Naive B cell (primary cell): ENCODE measurements around the gene LRCH1. TPM values are rescaled to one million over a fixed set of nuclear protein-coding genes. Genes with fewer than 3 reads are reported as not detected.
"Not testable (repeated sequence)": the region's sequence is repeated elsewhere in the genome, so short reads cannot be mapped to it uniquely, and the experiment has no call there.

Experiments used
- ATAC-seq, 2 donors: fragments of 150-1000 bp; cut with Tn5 transposase; 2 replicates each; pipeline ENCODE4 v1.10.0; 2021; ENCODE audit warnings: low read depth in 2 of 2, mild to moderate bottlenecking in 2 of 2, moderate library complexity in 2 of 2
- DNase-seq: peaks from one replicate; pipeline ENCODE4 v3.0.0; 2022
- H3K27ac Mint-ChIP-seq, 6 donors: one replicate each; pipeline ENCODE4 v1.8.0; 2020 to 2022; ENCODE audit warnings: mild to moderate bottlenecking in 6 of 6, mixed read lengths in 6 of 6, moderate library complexity in 5 of 6, inconsistent platforms in 2 of 6
- H3K27me3 Mint-ChIP-seq, 3 donors: one replicate each; pipeline ENCODE4 v1.8.0; 2021 to 2022; ENCODE audit warnings: mixed read lengths in 3 of 3, mild to moderate bottlenecking in 1 of 3
- H3K36me3 Mint-ChIP-seq, 2 donors: one replicate each; pipeline ENCODE4 v1.8.0; 2020 to 2022; ENCODE audit warnings: mixed read lengths in 2 of 2, inconsistent platforms in 1 of 2, mild to moderate bottlenecking in 1 of 2
- H3K4me1 Mint-ChIP-seq, 3 donors: one replicate each; pipeline ENCODE4 v1.8.0; 2020 to 2022; ENCODE audit warnings: mixed read lengths in 3 of 3, inconsistent platforms in 1 of 3, mild to moderate bottlenecking in 1 of 3, moderate library complexity in 1 of 3
- H3K4me3 Mint-ChIP-seq, 8 donors: one replicate each; pipeline ENCODE4 v1.8.0; 2020 to 2022; ENCODE audit warnings: mild to moderate bottlenecking in 8 of 8, mixed read lengths in 8 of 8, moderate library complexity in 8 of 8, inconsistent platforms in 2 of 8
- H3K9me3 Mint-ChIP-seq, 7 donors: one replicate each; pipeline ENCODE4 v1.8.0; 2020 to 2022; ENCODE audit warnings: mixed read lengths in 7 of 7, mild to moderate bottlenecking in 5 of 7, inconsistent platforms in 2 of 7, moderate library complexity in 1 of 7
- polyA plus RNA-seq, 6 donors: library from polyadenylated mRNA; unstranded; fragments of 300-500 nt; fragmentation: Illumina TruSeq; gene quantifications; one replicate each; pipeline ENCODE4 v1.2.3, GENCODE V29; 2021; ENCODE audit warnings: low read depth in 6 of 6

LRCH1 gene
- polyA plus RNA-seq, 6 donors from 2014 or later = 6.9 to 14.0 (median 9.8) TPM

- ATAC-seq, DNase-seq, H3K27ac Mint-ChIP-seq, H3K9me3 Mint-ChIP-seq, H3K4me1 Mint-ChIP-seq, H3K27me3 Mint-ChIP-seq, H3K4me3 Mint-ChIP-seq: not testable (repeated sequence)
- peaks cover 34 to 36% of the 10 kb centered on the region in 2 donors for H3K36me3 Mint-ChIP-seq
Observed at GRCh38 chr13:46769925-46770324, 217.0 kb downstream of the LRCH1 start.

GRCh38 chr13:46771693-46772092, 218.7 kb downstream of the LRCH1 start:
- DNase-seq = no peak
- no peak for ATAC-seq
- Mint-ChIP-seq H3K9me3 (peaks cover 0 to 3% (median 0%) of the 10 kb centered on the region in 7 donors), H3K27me3 (no peaks in the 10 kb centered on the region), H3K4me3 (no peak overlapping the region), H3K36me3 (peaks cover 34 to 45% of the 10 kb centered on the region in 2 donors), H3K4me1 (no peaks in the 10 kb centered on the region), H3K27ac (no peak overlapping the region)

GRCh38 chr13:46773541-46773940, 220.6 kb downstream of the LRCH1 start:
- ATAC-seq = no peak
- Mint-ChIP-seq H3K27me3 (no peaks in the 10 kb centered on the region), H3K9me3 (peaks cover 0 to 3% (median 0%) of the 10 kb centered on the region in 7 donors), H3K4me1 (no peaks in the 10 kb centered on the region), H3K27ac (no peak overlapping the region), H3K4me3 (no peak overlapping the region), H3K36me3 (peaks cover 43 to 45% of the 10 kb centered on the region in 2 donors)
- no peak for DNase-seq

- Mint-ChIP-seq H3K4me1 (no peaks in the 10 kb centered on the region), H3K9me3 (no peaks in the 10 kb centered on the region), H3K27ac (no peak overlapping the region), H3K36me3 (peaks cover 34 to 47% of the 10 kb centered on the region in 2 donors), H3K4me3 (no peak overlapping the region), H3K27me3 (no peaks in the 10 kb centered on the region)
- no peak for ATAC-seq
- DNase-seq = no peak
Observed at GRCh38 chr13:46775385-46776107, 222.6 kb downstream of the LRCH1 start.

- no peaks in the 10 kb centered on the region for H3K9me3 Mint-ChIP-seq
- no peak for DNase-seq
- H3K4me1 Mint-ChIP-seq = no peaks in the 10 kb centered on the region
- ATAC-seq = no peak
- no peak overlapping the region for H3K4me3 Mint-ChIP-seq
- no peaks in the 10 kb centered on the region for H3K27me3 Mint-ChIP-seq
- no peak overlapping the region for H3K27ac Mint-ChIP-seq
- peaks cover 24 to 41% of the 10 kb centered on the region in 2 donors for H3K36me3 Mint-ChIP-seq
Observed at GRCh38 chr13:46778095-46778494, 225.1 kb downstream of the LRCH1 start.

GRCh38 chr13:46778890-46779289, 225.9 kb downstream of the LRCH1 start:
- Mint-ChIP-seq H3K4me3 (no peak overlapping the region), H3K27me3 (no peaks in the 10 kb centered on the region), H3K4me1 (no peaks in the 10 kb centered on the region), H3K9me3 (no peaks in the 10 kb centered on the region), H3K36me3 (peaks cover 27 to 34% of the 10 kb centered on the region in 2 donors), H3K27ac (no peak overlapping the region)
- no peak for DNase-seq
- ATAC-seq = no peak

- Mint-ChIP-seq H3K36me3 (peaks cover 27 to 36% of the 10 kb centered on the region in 2 donors), H3K4me1 (no peaks in the 10 kb centered on the region), H3K27me3 (no peaks in the 10 kb centered on the region), H3K27ac (no peak overlapping the region), H3K4me3 (no peak overlapping the region), H3K9me3 (no peaks in the 10 kb centered on the region)
- ATAC-seq (no peak), DNase-seq (no peak)
Observed at GRCh38 chr13:46782066-46782465, 229.1 kb downstream of the LRCH1 start.

GRCh38 chr13:46782691-46783090, 229.7 kb downstream of the LRCH1 start:
- H3K36me3 Mint-ChIP-seq = peaks cover 24 to 36% of the 10 kb centered on the region in 2 donors
- H3K4me1 Mint-ChIP-seq = peaks cover 0 to under 1% (median 0%) of the 10 kb centered on the region in 3 donors
- H3K27ac Mint-ChIP-seq = no peak overlapping the region
- H3K27me3 Mint-ChIP-seq = no peaks in the 10 kb centered on the region
- no peak for ATAC-seq
- DNase-seq = no peak
- H3K9me3 Mint-ChIP-seq = no peaks in the 10 kb centered on the region
- H3K4me3 Mint-ChIP-seq = no peak overlapping the region

GRCh38 chr13:46783504-46783903, 230.5 kb downstream of the LRCH1 start:
- Mint-ChIP-seq H3K9me3 (no peaks in the 10 kb centered on the region), H3K36me3 (peaks cover 24 to 43% of the 10 kb centered on the region in 2 donors), H3K27me3 (no peaks in the 10 kb centered on the region), H3K4me3 (no peak overlapping the region), H3K4me1 (peaks cover 0 to 7% (median 0%) of the 10 kb centered on the region in 3 donors), H3K27ac (no peak overlapping the region)
- ATAC-seq (no peak), DNase-seq (no peak)

- H3K4me3 Mint-ChIP-seq = peak overlapping the region; percentile 63 to 99 (median 96)
- no peaks in the 10 kb centered on the region for H3K27me3 Mint-ChIP-seq
- peaks cover 26 to 40% (median 34%) of the 10 kb centered on the region in 3 donors for H3K4me1 Mint-ChIP-seq
- DNase-seq (no peak), ATAC-seq (no peak)
- no peak overlapping the region for H3K27ac Mint-ChIP-seq
- peaks cover 0 to 7% of the 10 kb centered on the region in 2 donors for H3K36me3 Mint-ChIP-seq
- no peaks in the 10 kb centered on the region for H3K9me3 Mint-ChIP-seq
Observed at GRCh38 chr13:46795321-46795720, 242.4 kb downstream of the LRCH1 start.

GRCh38 chr13:46796129-46796514, 243.2 kb downstream of the LRCH1 start:
- peak overlapping the region; percentile 89 to 99 (median 95) for H3K27ac Mint-ChIP-seq
- DNase-seq (no peak), ATAC-seq (no peak)
- H3K4me3 Mint-ChIP-seq = peak overlapping the region; percentile 92 to 100 (median 97)
- no peaks in the 10 kb centered on the region for H3K36me3 Mint-ChIP-seq
- H3K9me3 Mint-ChIP-seq = no peaks in the 10 kb centered on the region
- peaks cover 26 to 40% (median 34%) of the 10 kb centered on the region in 3 donors for H3K4me1 Mint-ChIP-seq
- H3K27me3 Mint-ChIP-seq = no peaks in the 10 kb centered on the region

GRCh38 chr13:46796515-46797474, 243.8 kb downstream of the LRCH1 start, which contains the start of gene ESD:
Gene ESD, minus strand, starts transcription at chr13:46797161. Its CDS starts 5,748 bp downstream, at chr13:46791413.
- H3K4me3 Mint-ChIP-seq = peak within 1 kb of the TSS; percentile 92 to 100 (median 97)
- H3K4me1 Mint-ChIP-seq = peaks cover 26 to 40% (median 34%) of the 10 kb centered on the region in 3 donors
- H3K9me3 Mint-ChIP-seq = no peaks in the 10 kb centered on the region
- peak; percentile 80 for DNase-seq
- peak within 1 kb of the TSS; percentile 89 to 99 (median 95) for H3K27ac Mint-ChIP-seq
- peak; percentile 90 to 91 for ATAC-seq
- H3K27me3 Mint-ChIP-seq = peaks cover 0 to 3% (median 0%) of the 10 kb centered on the region in 3 donors
- no peaks in the 10 kb centered on the region for H3K36me3 Mint-ChIP-seq

GRCh38 chr13:46797501-46798237, 244.7 kb downstream of the LRCH1 start:
- H3K27me3 Mint-ChIP-seq = peaks cover 0 to 5% (median 0%) of the 10 kb centered on the region in 3 donors

More at GRCh38 chr13:46797501-46798237, 244.7 kb downstream of the LRCH1 start:
- peak overlapping the region; percentile 18 to 99 (median 95) for H3K27ac Mint-ChIP-seq
- no peaks in the 10 kb centered on the region for H3K36me3 Mint-ChIP-seq
- no peaks in the 10 kb centered on the region for H3K9me3 Mint-ChIP-seq
- H3K4me3 Mint-ChIP-seq = peak overlapping the region; percentile 92 to 100 (median 97)
- DNase-seq (no peak), ATAC-seq (no peak)
- H3K4me1 Mint-ChIP-seq = peaks cover 26 to 40% (median 34%) of the 10 kb centered on the region in 3 donors
